Measurements from ENCODE around the gene SEC24C.
"Not testable (repeated sequence)": the region's sequence is repeated elsewhere in the genome, so short reads cannot be mapped to it uniquely, and the experiment has no call there.

The SEC24C gene

GRCh38 chr10:73793456-73793855 is 49.3 kb downstream of the SEC24C start:
- DNase-seq (ENCODE audit: low read depth in 2 of 2): no peak

- DNase-seq (ENCODE audit: low read depth in 2 of 2): not testable (repeated sequence)
Observed at GRCh38 chr10:73795491-73795890, 51.3 kb downstream of the SEC24C start.

GRCh38 chr10:73796035-73796434 is 51.9 kb downstream of the SEC24C start:
- not testable (repeated sequence) for DNase-seq (ENCODE audit: low read depth in 2 of 2)

GRCh38 chr10:73796766-73797165 is 52.6 kb downstream of the SEC24C start:
- no peak for DNase-seq (ENCODE audit: low read depth in 2 of 2)

- no peak for DNase-seq (ENCODE audit: low read depth in 2 of 2)
Observed at GRCh38 chr10:73797324-73798025, 53.3 kb downstream of the SEC24C start.

- no peak for DNase-seq (ENCODE audit: low read depth in 2 of 2)
Observed at GRCh38 chr10:73798087-73798486, 53.9 kb downstream of the SEC24C start.

- DNase-seq (ENCODE audit: low read depth in 2 of 2): no peak
Observed at GRCh38 chr10:73798927-73799560, 54.9 kb downstream of the SEC24C start.

- no peak for DNase-seq (ENCODE audit: low read depth in 2 of 2)
Observed at GRCh38 chr10:73799899-73800559, 55.9 kb downstream of the SEC24C start.

GRCh38 chr10:73800560-73801252 is 56.5 kb downstream of the SEC24C start:
- DNase-seq (ENCODE audit: low read depth in 2 of 2): no peak

- no peak for DNase-seq (ENCODE audit: low read depth in 2 of 2)
Observed at GRCh38 chr10:73801253-73801590, 57.0 kb downstream of the SEC24C start.

- DNase-seq (ENCODE audit: low read depth in 2 of 2): no peak
Observed at GRCh38 chr10:73802276-73802991, 58.3 kb downstream of the SEC24C start.

GRCh38 chr10:73803680-73804286 is 59.6 kb downstream of the SEC24C start:
- DNase-seq (ENCODE audit: low read depth in 2 of 2): no peak

- no peak for DNase-seq (ENCODE audit: low read depth in 2 of 2)
Observed at GRCh38 chr10:73806176-73806950, 62.2 kb downstream of the SEC24C start.

- DNase-seq (ENCODE audit: low read depth in 2 of 2): no peak
Observed at GRCh38 chr10:73807471-73807870, 63.3 kb downstream of the SEC24C start.

GRCh38 chr10:73808021-73808815 is 64.0 kb downstream of the SEC24C start:
- no peak for DNase-seq (ENCODE audit: low read depth in 2 of 2)

- DNase-seq (ENCODE audit: low read depth in 2 of 2): no peak
Observed at GRCh38 chr10:73809061-73809818, 65.1 kb downstream of the SEC24C start.

GRCh38 chr10:73810358-73810734 is 66.2 kb downstream of the SEC24C start:
- DNase-seq (ENCODE audit: low read depth in 2 of 2): no peak

GRCh38 chr10:73810735-73811465 is 66.7 kb downstream of the SEC24C start:
- DNase-seq (ENCODE audit: low read depth in 2 of 2): peak; percentile 26 to 37

Measured in activated CD4-positive, alpha-beta T cell treated with anti-CD3 and anti-CD28 coated beads for 24 hours (primary cell).